H9 (cell line): ENCODE data around the gene BEND4. TPM values are rescaled to one million over a fixed set of nuclear protein-coding genes. Genes with fewer than 3 reads are reported as not detected.

Source experiments
- DNase-seq: peaks from one replicate; pipeline ENCODE4 v3.0.0-alpha.2; 2017
- H2AFZ ChIP-seq: one replicate; pipeline ENCODE4 v1.6.1; 2013; ENCODE audit warnings: mild to moderate bottlenecking, low read length, control low read depth, moderate library complexity
- H2AK5ac ChIP-seq: 2 replicates; pipeline ENCODE4 v1.6.1; 2013; ENCODE audit warnings: low read length, control low read depth, mixed read lengths; ENCODE audit not compliant: insufficient read length
- H2BK120ac ChIP-seq: one replicate; pipeline ENCODE4 v1.6.1; 2013; ENCODE audit warnings: low read depth, mild to moderate bottlenecking, low read length, control low read depth, inconsistent platforms; ENCODE audit not compliant: poor library complexity, severe bottlenecking
- H2BK12ac ChIP-seq: 2 replicates; pipeline ENCODE4 v1.6.1; 2013; ENCODE audit warnings: low read length, control low read depth, mixed read lengths, low read depth; ENCODE audit not compliant: insufficient read length
- H2BK15ac ChIP-seq: 2 replicates; pipeline ENCODE4 v1.6.1; 2013; ENCODE audit warnings: low read depth, low read length, control low read depth
- H2BK20ac ChIP-seq: one replicate; pipeline ENCODE4 v1.6.1; 2013; ENCODE audit warnings: low read depth, mild to moderate bottlenecking, low read length, control low read depth, inconsistent platforms; ENCODE audit not compliant: poor library complexity, severe bottlenecking
- H2BK5ac ChIP-seq: 2 replicates; pipeline ENCODE4 v1.6.1; 2013; ENCODE audit warnings: low read length, control low read depth, mixed read lengths; ENCODE audit not compliant: insufficient read length
- H3K14ac ChIP-seq: 2 replicates; pipeline ENCODE4 v1.6.1; 2013; ENCODE audit warnings: low read length, control low read depth; ENCODE audit not compliant: insufficient read depth
- H3K18ac ChIP-seq: 2 replicates; pipeline ENCODE4 v1.6.1; 2013; ENCODE audit warnings: low read depth, mild to moderate bottlenecking, mixed read lengths, low read length, control low read depth; ENCODE audit not compliant: insufficient read length
- H3K23ac ChIP-seq: 2 replicates; pipeline ENCODE4 v1.6.1; 2013; ENCODE audit warnings: low read length, control low read depth, mixed read lengths, low read depth; ENCODE audit not compliant: insufficient read length
- H3K23me2 ChIP-seq: 2 replicates; pipeline ENCODE4 v1.6.1; 2013; ENCODE audit warnings: low read depth, mild to moderate bottlenecking, mixed read lengths, low read length, control low read depth; ENCODE audit not compliant: insufficient read length, poor library complexity, severe bottlenecking
- H3K27ac ChIP-seq: 2 replicates; pipeline ENCODE4 v1.5.1; 2013; ENCODE audit warnings: low read length, control low read depth, mixed read lengths, low read depth; ENCODE audit not compliant: insufficient read length
- H3K27me3 ChIP-seq: 2 replicates; pipeline ENCODE4 v1.6.1; 2013; ENCODE audit warnings: low read length, control low read depth, inconsistent platforms; ENCODE audit not compliant: insufficient read depth
- H3K4ac ChIP-seq: 2 replicates; pipeline ENCODE4 v1.6.1; 2013; ENCODE audit warnings: low read depth, mild to moderate bottlenecking, control low read depth, inconsistent platforms, low read length, moderate library complexity
- H3K4me1 ChIP-seq: 2 replicates; pipeline ENCODE4 v1.6.1; 2013; ENCODE audit warnings: low read length, control low read depth, inconsistent platforms; ENCODE audit not compliant: insufficient read depth
- H3K4me2 ChIP-seq: 2 replicates; pipeline ENCODE4 v1.6.1; 2013; ENCODE audit warnings: low read length, control low read depth, mixed read lengths; ENCODE audit not compliant: insufficient read length, insufficient read depth
- H3K56ac ChIP-seq: 2 replicates; pipeline ENCODE4 v1.6.1; 2013; ENCODE audit warnings: low read depth, mild to moderate bottlenecking, mixed read lengths, low read length, control low read depth; ENCODE audit not compliant: insufficient read length
- H3K79me1 ChIP-seq: 2 replicates; pipeline ENCODE4 v1.6.1; 2013; ENCODE audit warnings: low read depth, mild to moderate bottlenecking, moderate library complexity, low read length, control low read depth, inconsistent platforms; ENCODE audit not compliant: insufficient read depth, poor library complexity, severe bottlenecking
- H3K79me2 ChIP-seq: 2 replicates; pipeline ENCODE4 v1.6.1; 2013; ENCODE audit warnings: low read length, control low read depth, inconsistent platforms; ENCODE audit not compliant: insufficient read depth
- H3K9ac ChIP-seq: 2 replicates; pipeline ENCODE4 v1.6.1; 2013; ENCODE audit warnings: low read length, control low read depth, mixed read lengths; ENCODE audit not compliant: insufficient read length; ENCODE audit errors: extremely low read depth
- H3K9me3 ChIP-seq: one replicate; pipeline ENCODE4 v1.6.1; 2013; ENCODE audit warnings: low read depth, low read length, inconsistent platforms; ENCODE audit not compliant: control insufficient read depth
- H3T11ph ChIP-seq: one replicate; pipeline ENCODE4 v1.6.1; 2013; ENCODE audit warnings: mild to moderate bottlenecking, low read length, control low read depth, inconsistent platforms
- H4K20me1 ChIP-seq: one replicate; pipeline ENCODE4 v1.6.1; 2013; ENCODE audit not compliant: control insufficient read depth, insufficient read length, insufficient read depth
- H4K5ac ChIP-seq: 2 replicates; pipeline ENCODE4 v1.6.1; 2013; ENCODE audit warnings: low read depth, mild to moderate bottlenecking, mixed read lengths, low read length, control low read depth; ENCODE audit not compliant: insufficient read length
- H4K8ac ChIP-seq: replicated peaks from 2 replicates; pipeline ENCODE4 v1.6.1; 2013; ENCODE audit warnings: low read length, control low read depth, mixed read lengths, low read depth; ENCODE audit not compliant: insufficient read length
- H4K91ac ChIP-seq: 2 replicates; pipeline ENCODE4 v1.6.1; 2013; ENCODE audit warnings: low read depth, mild to moderate bottlenecking, moderate library complexity, mixed read lengths, low read length, control low read depth; ENCODE audit not compliant: insufficient read length
- H3K27ac Mint-ChIP-seq, 3 experiments: 2 replicates in 2 of 3; 3 replicates in 1 of 3; pipeline ENCODE4 v1.8.0; 2020 to 2021; ENCODE audit warnings: mixed read lengths in 3 of 3, mild to moderate bottlenecking in 1 of 3, moderate library complexity in 1 of 3
- H3K27me3 Mint-ChIP-seq: 2 replicates; pipeline ENCODE4 v1.8.0; 2021; ENCODE audit warnings: low read depth, mild to moderate bottlenecking, moderate library complexity, mixed read lengths
- H3K36me3 Mint-ChIP-seq, 3 experiments: 2 replicates in 2 of 3; 3 replicates in 1 of 3; pipeline ENCODE4 v1.8.0; 2020 to 2021; ENCODE audit warnings: low read depth in 3 of 3, mixed read lengths in 3 of 3; ENCODE audit not compliant: insufficient read depth in 1 of 3
- H3K4me1 Mint-ChIP-seq, 2 experiments: 2 replicates each; pipeline ENCODE4 v1.8.0; 2020; ENCODE audit warnings: mixed read lengths in 2 of 2
- H3K4me3 Mint-ChIP-seq, 2 experiments: 2 replicates in 1 of 2; 3 replicates in 1 of 2; pipeline ENCODE4 v1.8.0; 2020 to 2021; ENCODE audit warnings: mild to moderate bottlenecking in 2 of 2, mixed read lengths in 2 of 2, moderate library complexity in 1 of 2
- H3K9me3 Mint-ChIP-seq, 2 experiments: 2 replicates in 1 of 2; 3 replicates in 1 of 2; pipeline ENCODE4 v1.8.0; 2020; ENCODE audit warnings: mild to moderate bottlenecking in 2 of 2, mixed read lengths in 2 of 2, moderate library complexity in 1 of 2
- WGBS: extraction: QIAGEN DNeasy Blood & Tissue Kit; methylation state at CpG from one replicate; pipeline ENCODE4 v1.1.7; 2013; ENCODE audit warnings: missing lambda C conversion rate, low lambda C conversion rate, mixed read lengths; ENCODE audit not compliant: insufficient read length; ENCODE audit errors: extremely low coverage; 5-methylcytosine and 5-hydroxymethylcytosine counted together
- total RNA-seq: library from RNA; stranded (reverse); gene quantifications from 2 replicates; pipeline ENCODE4 v1.2.1, GENCODE V29; 2021
- TF ChIP-seq, protein P1 (sequence below): fragments of 200-600 bp; sonication (generic); conservative IDR thresholded peaks from 3 replicates; pipeline ENCODE4 v1.8.0; 2021; ENCODE audit warnings: antibody characterized with exemption, mild to moderate bottlenecking

BEND4 gene
- total RNA-seq, 1 experiment from 2014 or later, result 25.1 TPM

DNA sequence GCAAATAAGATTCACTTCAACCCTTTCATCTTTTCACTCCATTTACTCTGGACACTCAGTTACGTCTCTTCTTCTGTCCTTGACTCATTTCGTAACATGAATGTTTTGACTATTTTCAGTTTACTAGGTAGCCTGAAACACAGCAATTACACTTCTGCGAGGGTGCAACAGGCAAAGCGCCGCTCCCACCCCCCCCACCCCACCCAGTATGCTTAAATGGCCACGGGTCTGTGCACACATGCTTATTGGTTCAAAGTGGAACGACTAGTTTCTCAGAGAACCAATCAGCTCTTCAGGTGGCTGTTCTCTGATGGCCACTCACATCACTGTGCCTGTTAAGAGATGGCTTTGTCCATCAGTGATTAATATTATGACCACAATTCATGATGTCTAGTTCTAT is 3.5 kb downstream of the BEND4 start:
- Histone ChIP-seq H4K20me1 (peaks cover 3% of the 10 kb centered on the region), H4K8ac (no peak overlapping the region), H3K27ac (no peak overlapping the region), H3K4ac (no peak overlapping the region), H3K23ac (no peak overlapping the region), H2AK5ac (no peak overlapping the region), H4K91ac (no peak overlapping the region), H3K79me2 (peaks cover 2% of the 10 kb centered on the region; the same call in 1 of the 2 replicates), H3K23me2 (peaks cover 14% of the 10 kb centered on the region), H3T11ph (no peak overlapping the region), H3K9me3 (no peaks in the 10 kb centered on the region), H2BK12ac (no peak overlapping the region), H2BK5ac (no peak overlapping the region), H3K79me1 (no peaks in the 10 kb centered on the region), H3K18ac (no peak overlapping the region), H3K14ac (no peak overlapping the region), H2AFZ (no peak overlapping the region), H3K4me2 (no peak overlapping the region), H2BK15ac (no peak overlapping the region), H3K9ac (no peak overlapping the region), H2BK20ac (no peak overlapping the region), H2BK120ac (no peak overlapping the region), H4K5ac (no peak overlapping the region), H3K56ac (no peak overlapping the region), H3K4me1 (no peaks in the 10 kb centered on the region), H3K27me3 (peaks cover 6% of the 10 kb centered on the region; the same call in 1 of the 2 replicates)
- peaks cover 26 to 30% of the 10 kb centered on the region in 2 experiments for H3K4me1 Mint-ChIP-seq
- TF ChIP-seq, protein P1, sequence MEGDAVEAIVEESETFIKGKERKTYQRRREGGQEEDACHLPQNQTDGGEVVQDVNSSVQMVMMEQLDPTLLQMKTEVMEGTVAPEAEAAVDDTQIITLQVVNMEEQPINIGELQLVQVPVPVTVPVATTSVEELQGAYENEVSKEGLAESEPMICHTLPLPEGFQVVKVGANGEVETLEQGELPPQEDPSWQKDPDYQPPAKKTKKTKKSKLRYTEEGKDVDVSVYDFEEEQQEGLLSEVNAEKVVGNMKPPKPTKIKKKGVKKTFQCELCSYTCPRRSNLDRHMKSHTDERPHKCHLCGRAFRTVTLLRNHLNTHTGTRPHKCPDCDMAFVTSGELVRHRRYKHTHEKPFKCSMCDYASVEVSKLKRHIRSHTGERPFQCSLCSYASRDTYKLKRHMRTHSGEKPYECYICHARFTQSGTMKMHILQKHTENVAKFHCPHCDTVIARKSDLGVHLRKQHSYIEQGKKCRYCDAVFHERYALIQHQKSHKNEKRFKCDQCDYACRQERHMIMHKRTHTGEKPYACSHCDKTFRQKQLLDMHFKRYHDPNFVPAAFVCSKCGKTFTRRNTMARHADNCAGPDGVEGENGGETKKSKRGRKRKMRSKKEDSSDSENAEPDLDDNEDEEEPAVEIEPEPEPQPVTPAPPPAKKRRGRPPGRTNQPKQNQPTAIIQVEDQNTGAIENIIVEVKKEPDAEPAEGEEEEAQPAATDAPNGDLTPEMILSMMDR, result no peak
- DNase-seq, result no peak
- peaks cover 3 to 15% (median 13%) of the 10 kb centered on the region in 3 experiments for H3K36me3 Mint-ChIP-seq
- WGBS, result no CpG with 5 or more reads among the region's 7 CpGs
- H3K4me3 Mint-ChIP-seq, result no peak overlapping the region
- H3K9me3 Mint-ChIP-seq, result peaks cover 0 to 4% of the 10 kb centered on the region in 2 experiments; a peak in 1 of 5 replicates
- no peak overlapping the region for H3K27ac Mint-ChIP-seq
- peaks cover 39% of the 10 kb centered on the region for H3K27me3 Mint-ChIP-seq
